TTC549 (cell line): Measurements from ENCODE around the gene CCK.
"Not testable (repeated sequence)": the region's sequence is repeated elsewhere in the genome, so short reads cannot be mapped to it uniquely, and the experiment has no call there.

ENCODE experiments used
- FAIRE-seq: peaks from 2 replicates; lab custom pipeline; 2012; peaks lifted over from hg19 to GRCh38; lab: Jason Lieb, UNC

The CCK gene

DNA sequence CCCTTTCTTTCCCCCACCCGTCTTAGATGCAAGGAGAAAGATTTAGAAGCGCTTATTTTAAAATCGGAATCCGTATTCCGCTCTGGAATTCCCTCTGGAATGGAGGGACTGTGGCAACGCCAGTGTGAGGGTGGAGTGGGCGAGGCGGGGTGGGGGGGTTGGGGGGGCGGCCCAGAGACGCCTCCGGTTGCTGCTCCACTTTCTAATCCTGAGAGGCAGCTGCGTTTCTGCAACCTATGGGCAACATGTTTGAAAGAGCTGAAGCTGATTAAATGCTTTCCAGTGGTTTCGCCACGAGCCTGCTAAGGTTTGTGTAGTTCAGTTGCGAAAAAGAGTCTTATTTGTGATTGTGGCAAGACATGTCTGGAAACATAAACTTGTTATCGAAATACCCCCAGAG is at the start of gene CCK:
Gene CCK (minus strand): TSS at position 101 of the 400 bp plus-strand sequence. CDS start 2,555 bp downstream, outside the sequence.
- FAIRE-seq, result no peak

- FAIRE-seq, result no peak
Measured at GRCh38 chr3:42314411-42314810, 48.4 kb upstream of the CCK start.

GRCh38 chr3:42308651-42309050 is 42.7 kb upstream of the CCK start:
- no peak for FAIRE-seq

DNA sequence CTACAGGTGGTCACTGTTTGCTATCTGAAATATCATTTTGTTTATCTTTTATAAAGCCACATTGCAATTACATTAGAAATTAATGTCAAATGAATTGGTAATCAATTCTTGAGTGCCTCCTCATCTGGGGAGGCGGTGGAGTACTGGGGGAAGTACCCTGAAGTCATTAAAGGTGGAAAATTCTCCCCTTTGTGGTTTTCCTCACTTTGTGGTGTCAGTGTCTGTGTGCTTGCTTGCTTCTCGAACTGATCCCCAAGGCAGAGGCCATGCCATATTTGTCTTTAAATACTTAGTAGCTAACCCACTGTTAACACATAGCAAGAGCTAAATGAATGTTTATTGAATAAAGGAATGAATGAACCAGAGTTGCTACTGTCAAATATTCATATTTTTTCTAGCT is 40.5 kb upstream of the CCK start:
- FAIRE-seq, result no peak

GRCh38 chr3:42302924-42303634 is 37.1 kb upstream of the CCK start:
- no peak for FAIRE-seq

DNA sequence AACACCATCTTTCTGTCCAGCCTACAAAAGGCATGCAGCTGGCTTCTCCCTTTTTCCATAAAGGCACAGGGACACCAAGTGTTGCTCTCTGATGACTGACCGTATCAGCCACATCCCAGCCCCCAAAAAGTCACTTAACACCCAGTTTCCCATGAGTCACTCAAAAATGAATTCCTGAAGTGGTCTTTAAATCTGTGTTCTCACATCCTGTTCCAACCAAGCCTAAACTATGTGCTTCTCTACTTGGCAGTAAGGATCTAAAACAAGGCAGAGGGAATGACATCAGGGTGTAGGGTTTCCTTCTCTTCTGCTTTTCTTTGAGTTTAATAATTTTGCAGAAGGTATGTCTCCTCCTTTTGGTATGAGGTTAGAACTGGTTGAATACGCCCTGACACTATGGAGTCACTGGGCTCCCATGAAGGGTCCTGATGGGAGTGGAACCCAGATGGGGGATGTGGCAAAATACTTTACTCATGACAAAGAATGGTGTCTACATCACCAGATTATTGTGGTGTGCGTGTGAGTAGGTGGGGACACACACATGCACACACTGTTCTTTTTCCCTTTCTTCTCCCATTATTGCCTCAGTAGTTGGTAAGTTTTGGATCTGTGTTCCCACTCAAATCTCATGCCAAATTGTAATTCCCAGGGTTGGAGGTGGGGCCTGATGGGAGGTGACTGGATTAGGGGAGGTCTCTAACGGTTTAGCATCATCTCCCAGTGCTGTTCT is 35.6 kb upstream of the CCK start:
- FAIRE-seq, result no peak

DNA sequence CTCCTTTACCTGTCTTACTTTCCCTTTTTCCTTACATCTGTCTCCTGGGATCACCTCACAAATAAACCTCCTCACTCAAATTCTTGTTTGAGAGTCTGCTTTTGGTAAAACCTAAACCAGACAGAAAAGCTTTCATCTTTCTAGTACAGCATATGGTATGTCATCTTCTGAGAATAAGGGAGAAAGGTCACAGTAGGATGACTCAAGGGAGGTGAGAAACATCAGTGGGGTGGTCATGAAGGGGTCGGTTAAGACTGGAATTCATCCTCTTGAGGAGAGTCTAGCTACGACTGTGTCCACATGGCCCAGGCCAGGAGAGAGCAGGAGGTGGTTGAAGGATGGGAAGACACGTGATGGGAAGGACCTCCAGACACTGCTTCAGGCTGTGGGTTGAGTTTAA is 34.8 kb upstream of the CCK start:
- FAIRE-seq, result no peak

DNA sequence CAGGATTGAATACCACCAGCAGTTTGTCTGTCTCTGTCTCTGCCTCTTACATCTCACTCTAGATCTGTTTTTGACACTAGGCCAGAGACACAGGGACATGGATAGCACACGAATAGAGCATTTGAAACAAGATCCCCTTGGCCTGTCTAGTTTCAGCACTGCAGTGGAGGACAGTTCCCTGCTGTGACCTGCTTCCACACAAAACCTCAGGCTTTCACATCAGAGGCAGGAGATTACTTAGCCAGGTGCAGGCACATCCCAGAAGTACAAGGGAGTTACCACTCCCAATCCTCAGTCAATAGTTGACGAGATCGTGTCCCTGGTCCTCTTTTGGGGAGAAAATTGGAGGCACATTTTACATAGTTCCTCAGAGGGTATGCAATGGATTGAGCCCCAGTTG is 34.0 kb upstream of the CCK start:
- FAIRE-seq, result no peak

GRCh38 chr3:42298259-42298658 is 32.3 kb upstream of the CCK start:
- no peak for FAIRE-seq

- no peak for FAIRE-seq
Measured at GRCh38 chr3:42292009-42292408, 26.0 kb upstream of the CCK start.

DNA sequence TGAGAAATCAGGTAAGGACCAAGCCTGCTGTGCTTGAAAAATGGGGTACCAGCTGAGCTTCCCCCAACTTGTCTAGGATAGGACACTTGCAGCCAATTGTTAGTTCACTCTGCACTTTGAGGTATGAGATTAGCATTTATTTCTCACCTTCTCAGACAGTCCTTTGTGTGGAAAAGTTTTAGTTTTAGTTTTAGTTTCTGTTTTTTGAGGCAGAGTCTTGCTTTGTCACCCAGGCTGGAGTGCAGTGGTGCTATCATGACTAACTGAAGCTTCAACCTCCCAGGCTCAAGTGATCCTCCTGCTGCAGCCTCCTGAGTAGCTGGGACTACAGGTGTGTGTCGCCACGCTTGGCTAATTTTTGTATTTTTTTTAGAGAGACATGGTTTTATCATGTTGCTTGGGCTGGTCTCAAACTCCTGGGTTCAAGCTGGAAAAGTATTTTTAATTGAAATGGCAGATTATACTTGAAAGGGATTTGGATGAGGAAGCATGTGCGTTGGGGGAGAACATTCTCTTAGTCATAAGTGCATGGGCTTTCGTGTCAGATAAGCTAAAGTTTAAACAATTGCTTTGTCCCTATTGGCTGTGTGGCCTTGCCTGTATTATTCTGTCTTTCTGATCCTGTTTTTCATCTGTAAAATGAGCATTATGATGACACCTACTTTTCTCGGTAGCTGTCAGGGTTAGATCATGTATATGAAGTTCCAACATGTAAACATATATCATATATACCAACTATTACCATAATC is 25.2 kb upstream of the CCK start:
- no peak for FAIRE-seq

DNA sequence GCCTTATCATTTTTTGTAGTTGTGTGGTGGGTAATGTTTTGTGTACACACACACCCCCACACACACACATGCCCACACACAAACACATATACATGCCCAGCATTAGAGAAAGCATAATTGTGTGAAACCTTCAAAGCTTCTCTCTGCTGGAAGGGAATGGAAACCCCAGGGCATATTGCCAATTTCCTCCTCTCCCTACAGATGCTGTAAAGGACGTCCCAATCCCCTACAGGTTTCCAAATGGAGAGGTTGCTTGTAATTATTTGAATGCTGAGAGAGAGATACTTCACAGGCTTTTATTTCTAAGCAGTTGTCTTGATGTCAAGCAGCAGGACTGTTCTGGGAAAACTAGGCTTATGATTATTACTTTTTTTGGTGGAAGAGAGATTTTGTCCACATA is 23.0 kb upstream of the CCK start:
- FAIRE-seq, result no peak

DNA sequence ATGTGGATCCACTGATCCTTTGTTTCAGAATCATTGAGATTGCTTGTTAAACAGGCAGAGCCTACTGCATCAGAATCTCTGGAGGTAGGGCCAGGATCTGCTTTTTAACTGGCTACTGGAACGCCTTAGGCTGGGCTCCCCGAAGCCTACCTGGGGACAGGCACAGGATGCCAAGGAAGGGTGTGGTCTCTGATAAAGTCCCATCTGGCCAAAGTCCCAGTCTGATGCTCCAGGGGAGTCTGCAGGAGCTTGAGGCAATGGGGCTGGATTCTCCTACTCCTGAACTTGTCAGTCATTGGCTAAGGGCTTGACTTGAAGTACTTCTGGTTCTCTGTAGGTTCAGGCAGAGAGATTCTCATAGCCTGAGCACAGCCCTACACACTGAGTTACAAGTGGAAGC is 22.4 kb upstream of the CCK start:
- no peak for FAIRE-seq

- FAIRE-seq, result not testable (repeated sequence)
Measured at GRCh38 chr3:42287423-42287822, 21.4 kb upstream of the CCK start.

DNA sequence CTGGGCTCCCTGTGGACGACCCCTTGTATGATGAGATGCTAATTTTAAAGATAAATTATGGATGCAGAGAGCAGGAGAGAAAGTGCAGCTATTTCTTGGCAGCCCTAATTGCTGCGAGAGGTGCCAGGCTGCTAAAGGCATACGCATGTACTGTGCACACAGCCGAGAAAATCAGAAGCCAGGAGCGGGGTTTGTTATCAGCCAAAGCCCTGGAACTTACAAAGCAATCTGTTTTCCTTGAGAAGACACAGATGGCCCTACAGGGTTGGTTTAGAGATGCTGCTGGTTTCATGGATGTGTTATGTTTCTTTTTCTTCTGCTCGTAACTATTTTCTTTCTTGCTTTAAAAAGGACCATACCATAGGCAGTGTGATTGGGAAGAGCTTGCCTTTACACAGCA is 11.7 kb upstream of the CCK start:
- FAIRE-seq, result no peak

DNA sequence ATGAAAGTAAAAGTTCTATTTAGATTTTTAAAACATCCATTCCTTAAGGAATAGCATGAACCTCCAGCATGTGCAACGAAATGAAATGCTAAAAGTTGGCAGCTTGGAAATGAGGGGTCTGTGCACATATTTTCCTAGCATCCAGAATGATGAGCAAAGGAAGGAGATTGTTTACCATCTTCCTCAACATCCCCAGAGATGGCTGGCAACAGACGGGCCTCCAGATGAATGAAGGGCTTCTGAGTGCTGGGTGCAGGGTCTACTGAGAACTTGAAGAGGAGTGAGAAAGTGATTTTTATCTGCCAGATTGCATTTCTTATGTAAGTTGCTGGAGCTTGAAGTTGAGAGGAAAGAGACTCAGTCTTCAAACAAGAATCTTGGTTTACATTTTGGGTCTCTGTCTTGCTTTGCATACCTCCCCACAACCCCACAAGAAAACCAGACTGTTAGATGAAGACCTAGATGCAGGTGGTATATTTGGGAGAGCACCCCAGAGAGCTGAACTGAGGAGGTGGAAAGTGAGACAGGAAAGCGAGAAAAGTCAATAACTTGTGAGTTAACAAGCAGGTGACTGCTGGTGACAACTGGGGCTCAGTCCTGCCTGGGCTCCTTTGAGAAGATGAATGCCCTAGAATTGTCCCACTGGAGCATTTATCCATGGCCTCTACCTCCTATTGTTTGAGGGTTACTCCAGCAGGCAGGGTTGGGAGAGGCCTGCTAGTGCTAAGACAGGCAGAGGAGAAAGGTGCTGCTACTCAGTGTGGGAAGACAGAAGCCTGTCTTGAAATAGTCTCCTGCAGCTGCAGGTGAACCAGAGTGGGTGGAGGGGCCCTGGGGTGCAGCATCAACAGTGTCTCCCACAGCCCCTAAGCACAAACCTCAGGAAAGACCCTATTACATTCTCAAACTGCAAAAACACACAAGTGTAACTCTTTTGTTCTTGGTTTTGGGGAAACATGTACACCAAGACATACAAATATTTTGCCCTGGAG is 10.5 kb upstream of the CCK start:
- FAIRE-seq, result no peak

- FAIRE-seq, result no peak
Measured at GRCh38 chr3:42275217-42275616, 9.2 kb upstream of the CCK start.

GRCh38 chr3:42274266-42274665 is 8.3 kb upstream of the CCK start:
- FAIRE-seq, result no peak

DNA sequence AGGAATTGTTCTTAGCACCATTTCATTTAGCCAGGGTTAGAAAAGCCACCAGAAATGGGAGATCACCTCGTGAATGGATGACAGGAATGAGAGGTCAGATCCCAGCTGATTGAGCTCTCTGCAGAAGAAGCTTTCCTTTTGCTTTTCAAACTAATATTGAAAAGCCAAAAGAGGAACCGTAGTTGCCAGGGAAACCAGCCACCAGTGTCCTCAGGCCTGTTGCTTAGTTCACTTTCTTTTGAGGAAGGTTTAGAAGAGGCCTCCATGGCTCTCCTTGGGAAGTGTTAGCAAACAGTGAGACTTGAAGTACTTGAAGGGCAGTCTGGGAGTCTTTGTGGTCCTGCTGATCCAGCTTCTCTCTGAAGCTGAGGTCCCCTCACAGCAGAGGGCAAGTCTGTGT is 7.4 kb upstream of the CCK start:
- FAIRE-seq, result no peak

DNA sequence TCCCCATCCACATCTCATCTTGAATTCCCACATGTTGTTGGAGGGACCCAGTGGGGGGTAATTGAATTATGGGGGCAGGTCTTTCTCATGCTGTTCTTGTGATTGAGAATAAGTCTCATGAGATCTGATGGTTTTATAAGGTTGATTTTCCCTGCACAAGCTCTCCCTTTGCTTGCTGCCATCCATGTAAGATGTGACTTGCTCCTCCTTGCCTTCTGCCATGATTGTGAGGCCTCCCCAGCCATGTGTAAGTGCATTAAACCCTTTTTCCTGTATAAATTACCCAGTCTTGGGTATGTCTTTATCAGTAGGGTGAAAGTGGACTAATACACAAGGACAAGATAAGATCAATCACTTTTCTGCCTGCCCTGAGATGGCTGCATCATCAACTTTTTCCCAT is 5.8 kb upstream of the CCK start:
- FAIRE-seq, result no peak

DNA sequence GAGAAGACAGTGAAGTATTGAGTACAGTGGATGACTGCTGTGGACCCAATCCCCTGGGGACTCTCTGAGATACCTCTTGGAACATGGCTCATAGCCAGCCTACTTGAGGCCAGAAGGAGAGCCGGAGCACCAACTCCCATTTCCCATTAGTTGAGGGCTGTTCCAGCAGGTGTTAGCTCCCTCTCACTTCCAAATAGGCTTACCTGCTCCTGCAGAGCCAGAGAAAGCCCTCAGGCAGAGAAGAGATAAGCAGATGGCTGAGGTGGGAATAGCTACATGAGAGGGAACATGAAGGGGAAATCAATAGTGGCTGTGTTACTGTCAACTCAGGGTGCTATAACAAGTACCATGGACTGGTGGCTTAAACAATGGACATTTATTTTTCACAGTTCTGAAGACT is 4.6 kb upstream of the CCK start:
- no peak for FAIRE-seq

- no peak for FAIRE-seq
Measured at GRCh38 chr3:42269647-42270046, 3.7 kb upstream of the CCK start.
